Parathyroid adenoma (tissue), 2 donors: Measurements from ENCODE around the gene PNKD.

Experiments used
- H2AFZ ChIP-seq: fragments of 300-600 bp; sonication (generic); one replicate; pipeline ENCODE4 v1.7.0; 2017; ENCODE audit warnings: antibody characterized with exemption, mild to moderate bottlenecking
- H3K27ac ChIP-seq: fragments of 300-600 bp; sonication (generic); one replicate; pipeline ENCODE4 v1.7.0; 2017
- H3K27me3 ChIP-seq: fragments of 300-600 bp; sonication (generic); one replicate; pipeline ENCODE4 v1.7.0; 2017; ENCODE audit warnings: low read length; ENCODE audit not compliant: control insufficient read depth, insufficient read depth
- H3K36me3 ChIP-seq: fragments of 300-600 bp; sonication (generic); one replicate; pipeline ENCODE4 v1.7.0; 2017; ENCODE audit warnings: low read length; ENCODE audit not compliant: control insufficient read depth, insufficient read depth
- H3K4me1 ChIP-seq: fragments of 300-600 bp; sonication (generic); one replicate; pipeline ENCODE4 v1.7.0; 2017; ENCODE audit warnings: control low read depth
- H3K4me2 ChIP-seq: fragments of 300-600 bp; sonication (generic); one replicate; pipeline ENCODE4 v1.7.0; 2017; ENCODE audit warnings: low read length
- H3K4me3 ChIP-seq: fragments of 300-600 bp; sonication (generic); one replicate; pipeline ENCODE4 v1.7.0; 2017; ENCODE audit warnings: low read depth, low read length
- H3K79me2 ChIP-seq: fragments of 300-600 bp; sonication (generic); one replicate; pipeline ENCODE4 v1.7.0; 2017; ENCODE audit warnings: control low read depth
- H3K9ac ChIP-seq: fragments of 300-600 bp; sonication (generic); one replicate; pipeline ENCODE4 v1.7.0; 2017; ENCODE audit warnings: mild to moderate bottlenecking
- H3K9me3 ChIP-seq: fragments of 300-600 bp; sonication (generic); one replicate; pipeline ENCODE4 v1.7.0; 2017; ENCODE audit warnings: low read length; ENCODE audit not compliant: control insufficient read depth
- CTCF ChIP-seq: fragments of 300-600 bp; sonication (generic); IDR thresholded peaks from one replicate; pipeline ENCODE4 v1.7.0; 2017; ENCODE audit warnings: antibody characterized with exemption, mild to moderate bottlenecking
- donor health status: primary hyperparathyroidism.

Gene PNKD

GRCh38 chr2:218294430-218295022, 24.2 kb downstream of the PNKD start:
- Histone ChIP-seq H3K36me3 (no peaks in the 10 kb centered on the region), H3K27me3 (no peaks in the 10 kb centered on the region), H2AFZ (peak overlapping the region; percentile 74), H3K4me1 (peaks cover 30% of the 10 kb centered on the region), H3K4me3 (peak overlapping the region; percentile 41), H3K9me3 (no peaks in the 10 kb centered on the region), H3K4me2 (peak overlapping the region; percentile 67), H3K27ac (peak overlapping the region; percentile 61), H3K9ac (no peak overlapping the region), H3K79me2 (peaks cover 9% of the 10 kb centered on the region)
- TF ChIP-seq CTCF, result no peak

GRCh38 chr2:218295029-218295428, 24.7 kb downstream of the PNKD start:
- Histone ChIP-seq H3K4me2 (peak overlapping the region; percentile 67), H3K36me3 (no peaks in the 10 kb centered on the region), H3K79me2 (peaks cover 5% of the 10 kb centered on the region), H3K9me3 (no peaks in the 10 kb centered on the region), H2AFZ (peak overlapping the region; percentile 74), H3K9ac (no peak overlapping the region), H3K27me3 (no peaks in the 10 kb centered on the region), H3K4me3 (peak overlapping the region; percentile 41), H3K27ac (peak overlapping the region; percentile 61), H3K4me1 (peaks cover 25% of the 10 kb centered on the region)
- no peak for TF ChIP-seq CTCF

GRCh38 chr2:218296200-218296599, 25.9 kb downstream of the PNKD start:
- no peak overlapping the region for H3K27ac ChIP-seq

GRCh38 chr2:218296847-218297246, 26.5 kb downstream of the PNKD start:
- no peaks in the 10 kb centered on the region for H3K9me3 ChIP-seq
- no peaks in the 10 kb centered on the region for H3K36me3 ChIP-seq
- no peaks in the 10 kb centered on the region for H3K79me2 ChIP-seq
- H3K4me1 ChIP-seq, result peaks cover 12% of the 10 kb centered on the region
- no peaks in the 10 kb centered on the region for H3K27me3 ChIP-seq
- no peak for TF ChIP-seq CTCF
- no peak overlapping the region for H3K4me3 ChIP-seq
- H3K27ac ChIP-seq, result no peak overlapping the region
- H3K4me2 ChIP-seq, result no peak overlapping the region
- H3K9ac ChIP-seq, result no peak overlapping the region
- no peak overlapping the region for H2AFZ ChIP-seq

More at GRCh38 chr2:218296200-218296599, 25.9 kb downstream of the PNKD start:
- Histone ChIP-seq H3K9ac (no peak overlapping the region), H3K79me2 (no peaks in the 10 kb centered on the region), H2AFZ (no peak overlapping the region), H3K4me1 (peaks cover 13% of the 10 kb centered on the region), H3K4me2 (no peak overlapping the region), H3K9me3 (no peaks in the 10 kb centered on the region), H3K27me3 (no peaks in the 10 kb centered on the region), H3K4me3 (no peak overlapping the region), H3K36me3 (no peaks in the 10 kb centered on the region)
- TF ChIP-seq CTCF, result no peak

GRCh38 chr2:218298314-218298875, 28.1 kb downstream of the PNKD start:
- H3K36me3 ChIP-seq, result no peaks in the 10 kb centered on the region
- H3K27me3 ChIP-seq, result no peaks in the 10 kb centered on the region
- TF ChIP-seq CTCF, result no peak
- H3K4me2 ChIP-seq, result no peak overlapping the region
- H3K4me3 ChIP-seq, result no peak overlapping the region
- no peak overlapping the region for H3K27ac ChIP-seq
- H3K9me3 ChIP-seq, result no peaks in the 10 kb centered on the region
- H3K79me2 ChIP-seq, result no peaks in the 10 kb centered on the region
- H2AFZ ChIP-seq, result peak overlapping the region; percentile 36
- peaks cover 12% of the 10 kb centered on the region for H3K4me1 ChIP-seq
- no peak overlapping the region for H3K9ac ChIP-seq
